Suppressor macrophage treated with lipopolysaccharide for 1 hour (primary cell): ENCODE measurements around the gene ZSWIM7.

ENCODE experiments used
- DNase-seq, 3 donors: peaks; one replicate each; pipeline ENCODE4 v3.0.0-alpha.2; 2020 to 2022

The ZSWIM7 gene

GRCh38 chr17:15999141-15999973 is at the start of gene ZSWIM7, which contains the start of gene TTC19:
Gene ZSWIM7, minus strand, starts transcription at chr17:15999704. Its CDS starts 110 bp downstream, at chr17:15999594.
Gene TTC19, plus strand, starts transcription at chr17:15999824. Its CDS starts 25 bp downstream, at chr17:15999849.
- peak; percentile 94 to 97 (median 95) for DNase-seq

GRCh38 chr17:16048811-16049449 is 49.4 kb upstream of the ZSWIM7 start:
- no peak for DNase-seq

GRCh38 chr17:16046966-16047365 is 47.5 kb upstream of the ZSWIM7 start:
- DNase-seq = no peak

GRCh38 chr17:16044487-16044886 is 45.0 kb upstream of the ZSWIM7 start:
- no peak for DNase-seq

GRCh38 chr17:16040710-16041251 is 41.3 kb upstream of the ZSWIM7 start:
- DNase-seq = no peak

- DNase-seq = no peak
Observed at GRCh38 chr17:16037636-16038035, 38.1 kb upstream of the ZSWIM7 start.

- DNase-seq = no peak
Observed at GRCh38 chr17:16036261-16036660, 36.8 kb upstream of the ZSWIM7 start.

GRCh38 chr17:16033729-16034349 is 34.3 kb upstream of the ZSWIM7 start:
- DNase-seq = no peak

- peak; percentile 58 to 81 (median 77) for DNase-seq
Observed at GRCh38 chr17:16027708-16028584, 28.4 kb upstream of the ZSWIM7 start.

- no peak for DNase-seq
Observed at GRCh38 chr17:16026895-16027294, 27.4 kb upstream of the ZSWIM7 start.

GRCh38 chr17:16025202-16025601 is 25.7 kb upstream of the ZSWIM7 start:
- DNase-seq = no peak

- no peak for DNase-seq
Observed at GRCh38 chr17:16023881-16024280, 24.4 kb upstream of the ZSWIM7 start.

- DNase-seq = no peak
Observed at GRCh38 chr17:16019347-16019746, 19.8 kb upstream of the ZSWIM7 start.

GRCh38 chr17:16013943-16014407 is 14.5 kb upstream of the ZSWIM7 start:
- DNase-seq = peak in 1 of 3 donors; percentile 16

- no peak for DNase-seq
Observed at GRCh38 chr17:16007439-16007838, 7.9 kb upstream of the ZSWIM7 start.

- no peak for DNase-seq
Observed at GRCh38 chr17:16005636-16006035, 6.1 kb upstream of the ZSWIM7 start.

- DNase-seq = no peak
Observed at GRCh38 chr17:16003841-16004240, 4.3 kb upstream of the ZSWIM7 start.

GRCh38 chr17:16002708-16003260 is 3.3 kb upstream of the ZSWIM7 start:
- no peak for DNase-seq

- peak; percentile 16 to 27 (median 24) for DNase-seq
Observed at GRCh38 chr17:16001226-16001897, 1.9 kb upstream of the ZSWIM7 start.

GRCh38 chr17:15999974-16000827 is 697 bp upstream of the ZSWIM7 start:
- DNase-seq = peak; percentile 43 to 66 (median 44)
